ENCODE results near the gene RAMACL. TPM values are rescaled to one million over a fixed set of nuclear protein-coding genes. Genes with fewer than 3 reads are reported as not detected.
A peak's percentile ranks its signal among the peaks of the same experiment; 100 is the strongest.

The RAMACL gene
- total and polyA plus RNA-seq, 4 donors = 0.41 to 6.4 (median 2.4) TPM; not detected in 1

DNA sequence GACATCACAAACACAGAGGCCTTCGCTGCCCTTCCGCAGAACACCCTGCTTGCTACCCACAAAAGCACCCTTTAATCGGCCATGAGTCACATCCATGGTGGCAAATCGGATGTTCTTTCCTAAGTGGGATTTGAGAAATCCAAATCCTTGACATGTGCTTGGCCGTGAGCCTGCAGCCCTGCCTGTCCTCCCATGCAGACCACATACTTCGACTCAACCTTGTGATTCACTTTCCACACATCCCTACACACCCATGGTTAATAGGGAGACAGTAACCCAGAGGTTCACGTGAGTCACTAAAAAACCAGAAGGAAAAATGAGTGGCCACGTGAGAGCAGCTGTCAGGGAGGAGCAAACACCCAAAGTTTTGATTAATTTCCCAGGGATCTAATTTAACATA, 19.4 kb downstream of the RAMACL start:
- Histone ChIP-seq H3K36me3 (ENCODE audit: control insufficient read depth in 1 of 2, insufficient read depth in 2 of 2, low read length in 1 of 2) (no peaks in the 10 kb centered on the region), H3K27ac (ENCODE audit: low read depth in 1 of 2, low read length in 2 of 2) (no peak overlapping the region), H3K4me1 (ENCODE audit: control insufficient read depth in 1 of 2, insufficient read depth in 2 of 2, low read length in 2 of 2) (no peaks in the 10 kb centered on the region), H3K4me3 (ENCODE audit: low read length in 2 of 2) (no peak overlapping the region), H3K27me3 (ENCODE audit: control insufficient read depth in 1 of 2, insufficient read depth in 2 of 2, low read length in 1 of 2) (no peaks in the 10 kb centered on the region), H3K9me3 (ENCODE audit: control insufficient read depth, low read length) (no peaks in the 10 kb centered on the region)
- intact Hi-C loops (cut with DNase I) = no loop called here
- WGBS, 2 donors = 86 to 93% methylated on average over 8 of the region's 8 CpGs
- ATAC-seq (ENCODE audit: low FRiP score) (no peak), DNase-seq (no peak)

DNA sequence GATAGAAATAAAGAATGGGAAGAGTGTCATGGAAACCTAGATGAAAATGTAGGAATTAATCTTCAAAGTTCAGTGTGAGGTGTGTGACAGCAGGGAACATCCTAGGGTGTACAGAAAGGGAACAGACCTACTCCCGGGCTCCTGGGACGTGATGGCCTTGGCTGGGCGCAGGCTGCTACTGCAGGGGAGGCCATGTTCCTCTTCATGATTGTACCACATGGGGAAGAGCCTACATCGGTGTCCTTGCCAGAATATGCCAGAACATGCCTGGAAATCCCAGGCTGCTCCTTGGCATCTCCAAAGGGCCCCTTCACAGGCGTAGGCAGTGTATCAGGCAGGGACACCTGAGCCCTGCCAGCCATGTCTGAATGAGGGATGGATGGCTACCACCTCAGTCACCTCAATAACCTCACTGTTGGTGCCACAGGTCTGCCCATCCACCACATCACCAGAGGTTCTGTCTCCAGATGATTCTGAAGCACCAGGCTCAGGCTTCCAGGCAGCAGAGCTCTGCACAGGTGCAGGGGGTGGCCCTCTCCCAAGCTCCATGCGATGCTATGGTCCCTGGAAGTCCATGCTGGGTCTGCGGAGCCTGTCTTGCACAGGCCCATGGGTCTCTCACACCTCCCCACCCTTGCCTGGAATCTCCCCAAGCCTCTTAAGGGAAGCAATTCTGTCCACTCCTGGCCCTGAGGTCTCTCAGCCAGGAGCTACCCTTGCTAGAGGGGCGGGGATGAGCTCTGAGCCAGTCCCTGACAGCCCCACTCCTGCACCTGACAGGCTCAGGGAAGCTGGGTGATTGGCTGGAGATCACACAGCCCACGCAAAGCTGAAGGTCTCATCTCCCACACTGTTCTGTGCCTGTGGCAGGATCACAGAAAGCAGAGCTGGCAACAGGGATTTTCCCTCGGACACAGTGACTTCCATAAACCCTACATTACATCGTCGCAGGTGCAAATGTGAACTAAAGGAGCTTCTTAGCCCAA, 20.2 kb downstream of the RAMACL start:
- H3K36me3 ChIP-seq (ENCODE audit: control insufficient read depth in 1 of 2, insufficient read depth in 2 of 2, low read length in 1 of 2) = no peaks in the 10 kb centered on the region
- H3K4me1 ChIP-seq (ENCODE audit: control insufficient read depth in 1 of 2, insufficient read depth in 2 of 2, low read length in 2 of 2) = no peaks in the 10 kb centered on the region
- no peak overlapping the region for H3K4me3 ChIP-seq (ENCODE audit: low read length in 2 of 2)
- ATAC-seq (ENCODE audit: low FRiP score) = peak; percentile 40
- intact Hi-C loops (cut with DNase I) = no loop called here
- 92 to 97% methylated on average over 12 of the region's 12 CpGs for WGBS, 2 donors
- H3K27ac ChIP-seq (ENCODE audit: low read depth in 1 of 2, low read length in 2 of 2) = no peak overlapping the region
- DNase-seq = no peak
- no peaks in the 10 kb centered on the region for H3K9me3 ChIP-seq (ENCODE audit: control insufficient read depth, low read length)
- no peaks in the 10 kb centered on the region for H3K27me3 ChIP-seq (ENCODE audit: control insufficient read depth in 1 of 2, insufficient read depth in 2 of 2, low read length in 1 of 2)

DNA sequence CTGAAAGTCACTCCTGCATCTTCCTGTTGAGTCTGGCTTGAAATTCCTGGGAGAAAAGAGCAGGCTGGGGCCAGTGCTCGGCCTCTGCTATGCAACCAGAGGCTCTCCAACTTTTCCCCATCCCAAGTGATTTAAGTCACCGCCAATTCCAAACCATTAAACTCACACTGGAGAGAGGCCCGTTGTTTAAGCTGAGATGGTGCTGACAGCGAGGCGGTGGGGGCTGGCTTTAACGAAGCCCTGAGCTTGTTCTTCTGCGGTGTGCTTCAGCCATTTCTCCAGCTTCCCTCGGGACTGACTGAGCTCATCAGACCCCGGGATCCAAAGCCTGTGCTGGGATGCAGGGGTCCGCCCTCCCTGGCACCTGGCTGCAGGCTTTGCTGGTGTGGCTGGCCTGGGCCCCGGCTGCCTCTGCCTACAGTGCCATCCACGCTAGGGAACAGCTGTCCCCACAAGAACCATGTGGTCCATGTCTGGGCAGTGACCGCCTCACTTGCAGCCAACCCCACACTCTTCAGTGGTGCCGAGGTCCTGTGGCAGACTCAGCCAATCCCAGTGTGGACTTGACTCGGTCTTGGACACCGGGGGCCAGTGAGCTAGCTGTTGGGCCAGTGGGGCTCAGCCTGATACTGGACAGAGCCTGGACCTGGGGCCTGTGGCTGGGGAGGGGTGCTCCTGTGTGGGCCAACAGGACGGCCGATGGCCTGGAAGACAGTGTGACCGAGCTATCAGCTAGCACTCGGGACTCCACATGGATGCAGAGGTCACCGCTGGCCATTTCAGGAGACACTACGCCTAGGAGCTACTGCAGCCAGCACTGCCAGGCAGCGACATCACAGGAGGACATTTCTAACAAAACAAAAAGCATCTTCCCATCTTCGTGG, 21.2 kb downstream of the RAMACL start:
- WGBS, 2 donors = 55 to 60% methylated on average over 24 of the region's 24 CpGs
- intact Hi-C loops (cut with DNase I) = no loop called here
- Histone ChIP-seq H3K27ac (ENCODE audit: low read depth in 1 of 2, low read length in 2 of 2) (no peak overlapping the region), H3K9me3 (ENCODE audit: control insufficient read depth, low read length) (no peaks in the 10 kb centered on the region), H3K4me1 (ENCODE audit: control insufficient read depth in 1 of 2, insufficient read depth in 2 of 2, low read length in 2 of 2) (no peaks in the 10 kb centered on the region), H3K27me3 (ENCODE audit: control insufficient read depth in 1 of 2, insufficient read depth in 2 of 2, low read length in 1 of 2) (no peaks in the 10 kb centered on the region), H3K4me3 (ENCODE audit: low read length in 2 of 2) (no peak overlapping the region), H3K36me3 (ENCODE audit: control insufficient read depth in 1 of 2, insufficient read depth in 2 of 2, low read length in 1 of 2) (no peaks in the 10 kb centered on the region)
- ATAC-seq (ENCODE audit: low FRiP score) = peak; percentile 57
- peak; percentile 9 to 61 for DNase-seq

DNA sequence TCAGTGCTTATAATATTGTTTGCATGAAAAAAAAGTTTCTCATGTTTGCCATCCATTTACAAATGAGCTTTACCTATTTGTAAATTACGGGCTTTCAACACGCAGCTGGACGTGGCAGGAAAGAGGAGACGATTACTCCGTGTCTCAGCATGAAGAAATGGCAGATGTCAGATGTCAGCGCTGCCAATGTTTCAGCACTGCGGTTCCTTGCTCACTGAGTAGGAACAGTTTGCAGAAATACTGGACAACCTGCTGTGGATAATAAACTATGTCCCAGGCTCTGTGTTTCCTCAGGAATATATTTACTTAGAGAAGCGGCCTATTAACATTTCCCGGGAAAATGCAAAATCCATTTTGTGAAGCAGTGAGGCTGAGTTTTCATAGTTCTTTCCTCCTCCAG, 22.7 kb downstream of the RAMACL start:
- WGBS, 2 donors = 91 to 96% methylated on average over 9 of the region's 9 CpGs
- intact Hi-C loops (cut with DNase I) = no loop called here
- no peak for ATAC-seq (ENCODE audit: low FRiP score)

DNA sequence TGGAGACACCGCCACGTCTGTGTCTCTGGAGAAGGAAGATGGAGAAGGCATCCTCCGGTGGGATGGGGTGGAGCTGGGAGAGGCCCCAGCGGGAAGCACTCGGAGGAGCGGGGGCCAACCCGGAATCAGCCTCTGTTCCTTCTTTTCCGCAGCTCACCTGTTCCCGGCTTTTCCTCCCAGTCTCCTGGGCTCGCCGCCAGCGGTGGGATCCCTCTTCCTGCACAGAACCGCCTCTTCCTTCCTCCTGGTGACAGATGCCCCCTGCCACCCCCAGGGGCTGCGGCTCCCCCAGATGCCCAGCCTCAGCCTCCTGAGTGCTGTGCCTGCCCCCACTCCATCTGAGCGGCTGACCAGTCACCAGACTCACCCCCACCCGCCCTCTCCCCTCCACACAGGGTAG, 23.3 kb downstream of the RAMACL start:
- ATAC-seq (ENCODE audit: low FRiP score) (no peak), DNase-seq (peak in 1 of 2 donors; percentile 73)
- H3K4me3 ChIP-seq (ENCODE audit: low read length in 2 of 2) = no peak overlapping the region
- no peaks in the 10 kb centered on the region for H3K27me3 ChIP-seq (ENCODE audit: control insufficient read depth in 1 of 2, insufficient read depth in 2 of 2, low read length in 1 of 2)
- H3K4me1 ChIP-seq (ENCODE audit: control insufficient read depth in 1 of 2, insufficient read depth in 2 of 2, low read length in 2 of 2) = no peaks in the 10 kb centered on the region
- no peaks in the 10 kb centered on the region for H3K36me3 ChIP-seq (ENCODE audit: control insufficient read depth in 1 of 2, insufficient read depth in 2 of 2, low read length in 1 of 2)
- WGBS, 2 donors = 93 to 94% methylated on average over 15 to 16 of the region's 16 CpGs
- no peak overlapping the region for H3K27ac ChIP-seq (ENCODE audit: low read depth in 1 of 2, low read length in 2 of 2)
- peaks cover 2% of the 10 kb centered on the region for H3K9me3 ChIP-seq (ENCODE audit: control insufficient read depth, low read length)
- intact Hi-C loops (cut with DNase I) = no loop called here

More for the DNA sequence above, 22.7 kb downstream of the RAMACL start:
- Histone ChIP-seq H3K27ac (ENCODE audit: low read depth in 1 of 2, low read length in 2 of 2) (no peak overlapping the region), H3K27me3 (ENCODE audit: control insufficient read depth in 1 of 2, insufficient read depth in 2 of 2, low read length in 1 of 2) (no peaks in the 10 kb centered on the region), H3K36me3 (ENCODE audit: control insufficient read depth in 1 of 2, insufficient read depth in 2 of 2, low read length in 1 of 2) (no peaks in the 10 kb centered on the region), H3K4me3 (ENCODE audit: low read length in 2 of 2) (no peak overlapping the region), H3K9me3 (ENCODE audit: control insufficient read depth, low read length) (peaks cover 2% of the 10 kb centered on the region), H3K4me1 (ENCODE audit: control insufficient read depth in 1 of 2, insufficient read depth in 2 of 2, low read length in 2 of 2) (no peaks in the 10 kb centered on the region)
- DNase-seq = no peak

DNA sequence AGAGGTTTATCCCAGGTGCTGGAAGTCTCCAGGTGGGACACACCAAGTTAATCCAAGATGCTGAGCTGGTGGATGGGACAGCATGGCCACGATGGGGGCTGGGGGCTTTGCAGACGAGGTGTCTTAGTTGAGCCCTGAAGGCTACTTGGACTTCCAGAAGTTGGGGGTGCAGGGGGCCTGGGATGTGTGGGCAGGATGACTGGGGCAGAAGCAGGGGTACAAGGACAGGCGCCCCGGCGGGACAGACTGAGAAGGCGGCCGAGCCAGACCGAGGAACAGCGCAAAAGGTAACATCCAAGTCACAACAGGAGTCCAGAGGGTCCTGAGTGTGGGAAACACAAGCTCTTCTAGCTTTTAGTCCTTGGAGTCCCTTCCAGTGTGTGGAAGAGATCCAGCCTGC, 23.8 kb downstream of the RAMACL start:
- Histone ChIP-seq H3K27ac (ENCODE audit: low read depth in 1 of 2, low read length in 2 of 2) (no peak overlapping the region), H3K4me3 (ENCODE audit: low read length in 2 of 2) (no peak overlapping the region), H3K9me3 (ENCODE audit: control insufficient read depth, low read length) (peaks cover 2% of the 10 kb centered on the region), H3K36me3 (ENCODE audit: control insufficient read depth in 1 of 2, insufficient read depth in 2 of 2, low read length in 1 of 2) (no peaks in the 10 kb centered on the region), H3K27me3 (ENCODE audit: control insufficient read depth in 1 of 2, insufficient read depth in 2 of 2, low read length in 1 of 2) (no peaks in the 10 kb centered on the region), H3K4me1 (ENCODE audit: control insufficient read depth in 1 of 2, insufficient read depth in 2 of 2, low read length in 2 of 2) (no peaks in the 10 kb centered on the region)
- DNase-seq (no peak), ATAC-seq (ENCODE audit: low FRiP score) (no peak)
- intact Hi-C loops (cut with DNase I) = no loop called here
- 97 to 98% methylated on average over 9 of the region's 9 CpGs for WGBS, 2 donors

DNA sequence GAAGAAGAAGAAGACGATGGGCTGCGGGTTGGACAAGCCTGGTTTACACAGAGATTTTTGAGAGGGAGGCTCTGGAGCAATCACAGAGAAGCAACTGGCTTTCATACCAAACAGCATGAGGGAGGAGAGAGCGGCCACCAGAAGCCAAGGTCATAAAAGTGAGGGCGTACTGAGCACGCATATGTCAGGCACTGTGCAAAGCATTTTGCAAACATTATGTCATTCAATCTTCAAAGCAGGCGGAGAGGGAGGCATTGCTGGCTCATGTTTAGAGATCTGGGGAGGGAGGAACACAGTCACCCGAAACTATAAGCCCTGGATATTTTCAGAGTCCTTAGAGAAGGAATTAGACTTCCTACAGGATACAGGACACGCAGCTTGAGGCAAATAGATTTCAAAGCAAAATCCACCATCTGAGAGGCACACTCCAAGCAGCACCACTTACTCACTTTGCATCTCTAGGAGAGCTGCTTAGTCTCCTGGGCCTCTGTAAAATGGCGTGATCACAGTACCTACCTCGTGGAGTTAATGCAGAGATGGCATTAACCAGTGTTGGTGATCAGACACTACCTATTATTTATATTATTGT, 24.6 kb downstream of the RAMACL start:
- WGBS, 2 donors = 91 to 93% methylated on average over 10 of the region's 10 CpGs
- H3K27me3 ChIP-seq (ENCODE audit: control insufficient read depth in 1 of 2, insufficient read depth in 2 of 2, low read length in 1 of 2) = no peaks in the 10 kb centered on the region
- intact Hi-C loops (cut with DNase I) = no loop called here
- H3K36me3 ChIP-seq (ENCODE audit: control insufficient read depth in 1 of 2, insufficient read depth in 2 of 2, low read length in 1 of 2) = no peaks in the 10 kb centered on the region
- no peak overlapping the region for H3K27ac ChIP-seq (ENCODE audit: low read depth in 1 of 2, low read length in 2 of 2)
- no peaks in the 10 kb centered on the region for H3K4me1 ChIP-seq (ENCODE audit: control insufficient read depth in 1 of 2, insufficient read depth in 2 of 2, low read length in 2 of 2)
- H3K9me3 ChIP-seq (ENCODE audit: control insufficient read depth, low read length) = peaks cover 2% of the 10 kb centered on the region
- no peak for ATAC-seq (ENCODE audit: low FRiP score)
- no peak overlapping the region for H3K4me3 ChIP-seq (ENCODE audit: low read length in 2 of 2)
- DNase-seq = no peak

DNA sequence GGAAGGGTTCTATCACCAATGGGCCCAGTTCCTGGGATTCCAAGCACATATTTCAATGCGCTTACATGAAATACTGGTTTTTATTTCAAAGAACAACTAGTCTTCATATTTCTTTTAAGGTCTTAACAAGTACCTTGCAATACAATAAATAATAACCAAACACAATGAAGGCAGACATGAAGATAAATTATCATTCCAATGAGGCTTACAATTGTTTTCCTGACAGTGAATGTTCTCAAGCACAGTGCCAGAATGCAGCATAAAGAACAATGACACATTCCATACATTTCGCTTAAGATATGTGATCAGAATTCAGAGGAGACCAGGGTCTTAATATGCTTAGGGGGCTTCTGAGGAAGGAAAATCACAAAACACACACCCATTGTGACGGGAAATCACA, 26.3 kb downstream of the RAMACL start:
- intact Hi-C loops (cut with DNase I) = no loop called here
- Histone ChIP-seq H3K27me3 (ENCODE audit: control insufficient read depth in 1 of 2, insufficient read depth in 2 of 2, low read length in 1 of 2) (no peaks in the 10 kb centered on the region), H3K4me3 (ENCODE audit: low read length in 2 of 2) (no peak overlapping the region), H3K36me3 (ENCODE audit: control insufficient read depth in 1 of 2, insufficient read depth in 2 of 2, low read length in 1 of 2) (no peaks in the 10 kb centered on the region), H3K4me1 (ENCODE audit: control insufficient read depth in 1 of 2, insufficient read depth in 2 of 2, low read length in 2 of 2) (peaks cover 0 to 4% of the 10 kb centered on the region in 2 donors), H3K9me3 (ENCODE audit: control insufficient read depth, low read length) (peaks cover 2% of the 10 kb centered on the region), H3K27ac (ENCODE audit: low read depth in 1 of 2, low read length in 2 of 2) (no peak overlapping the region)
- WGBS, 2 donors = 98 to 100% methylated on average over 3 of the region's 3 CpGs
- no peak for DNase-seq
- no peak for ATAC-seq (ENCODE audit: low FRiP score)
